Mammary epithelial cell (primary cell): ENCODE data around the gene MYOC.

ENCODE experiments used
- EZH2 ChIP-seq: IDR thresholded peaks from 2 replicates; pipeline ENCODE4 v1.6.1; 2012; ENCODE audit warnings: low read length, inconsistent platforms, borderline replicate concordance
- TF ChIP-seq, protein P1 (sequence below), 2 donors: IDR thresholded peaks in 1 of 2; conservative IDR thresholded peaks in 1 of 2; 2 replicates each; pipeline ENCODE4 v1.5.1; 2011 to 2012; ENCODE audit warnings: inconsistent platforms in 2 of 2, low read length in 2 of 2, mild to moderate bottlenecking in 2 of 2, control low read depth in 1 of 2, low read depth in 1 of 2; ENCODE audit not compliant: insufficient read depth in 1 of 2; ENCODE audit errors: extremely low read depth in 1 of 2

DNA sequence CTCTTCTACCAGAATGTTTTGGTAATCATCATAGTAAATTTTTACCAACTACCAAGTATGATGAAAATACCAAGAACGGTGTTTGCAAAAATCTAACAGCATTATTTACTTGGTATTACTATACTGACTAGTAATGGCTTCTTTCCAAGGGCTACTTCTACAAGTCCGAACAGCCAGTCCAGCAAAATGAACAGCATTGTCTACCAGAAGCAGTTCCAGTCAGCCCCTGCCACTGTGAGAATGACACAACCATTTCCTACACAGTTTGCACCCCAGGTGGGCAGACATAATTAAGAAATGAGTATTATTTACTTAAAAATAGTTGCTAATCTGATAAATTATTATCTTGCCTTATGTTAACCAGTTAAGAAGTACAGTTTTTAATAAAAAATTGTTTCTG lies 64.3 kb downstream of the MYOC start:
- TF ChIP-seq, protein P1, sequence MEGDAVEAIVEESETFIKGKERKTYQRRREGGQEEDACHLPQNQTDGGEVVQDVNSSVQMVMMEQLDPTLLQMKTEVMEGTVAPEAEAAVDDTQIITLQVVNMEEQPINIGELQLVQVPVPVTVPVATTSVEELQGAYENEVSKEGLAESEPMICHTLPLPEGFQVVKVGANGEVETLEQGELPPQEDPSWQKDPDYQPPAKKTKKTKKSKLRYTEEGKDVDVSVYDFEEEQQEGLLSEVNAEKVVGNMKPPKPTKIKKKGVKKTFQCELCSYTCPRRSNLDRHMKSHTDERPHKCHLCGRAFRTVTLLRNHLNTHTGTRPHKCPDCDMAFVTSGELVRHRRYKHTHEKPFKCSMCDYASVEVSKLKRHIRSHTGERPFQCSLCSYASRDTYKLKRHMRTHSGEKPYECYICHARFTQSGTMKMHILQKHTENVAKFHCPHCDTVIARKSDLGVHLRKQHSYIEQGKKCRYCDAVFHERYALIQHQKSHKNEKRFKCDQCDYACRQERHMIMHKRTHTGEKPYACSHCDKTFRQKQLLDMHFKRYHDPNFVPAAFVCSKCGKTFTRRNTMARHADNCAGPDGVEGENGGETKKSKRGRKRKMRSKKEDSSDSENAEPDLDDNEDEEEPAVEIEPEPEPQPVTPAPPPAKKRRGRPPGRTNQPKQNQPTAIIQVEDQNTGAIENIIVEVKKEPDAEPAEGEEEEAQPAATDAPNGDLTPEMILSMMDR (conservative IDR thresholded peaks at IDR 0.05 in 1 of 2, IDR thresholded peaks at IDR 0.05 in 1 of 2; ENCODE audit: extremely low read depth in 1 of 2, insufficient read depth in 1 of 2, low read depth in 1 of 2, low read length in 2 of 2) = no peak
- no peak for TF ChIP-seq EZH2
